Activated CD8-positive, alpha-beta T cell treated with anti-CD3 and anti-CD28 coated beads for 36 hours (primary cell): ENCODE measurements around the gene PGRMC2. TPM values are rescaled to one million over a fixed set of nuclear protein-coding genes. Genes with fewer than 3 reads are reported as not detected.

Experiments
- ATAC-seq: fragments of 200-7000 bp; cut with Tn5 transposase; one replicate; pipeline ENCODE4 v1.10.0; 2021; ENCODE audit warnings: mild to moderate bottlenecking, moderate library complexity
- CTCF ChIA-PET: fragments of 350-600 bp; sonication (Branson Sonifier 250); formaldehyde crosslinking; loops from one replicate; lab custom pipeline; 2021; ENCODE audit warnings: antibody characterized with exemption; lab: Charles Lee
- POLR2A ChIA-PET: fragments of 350-600 bp; sonication (Branson Sonifier 250); formaldehyde crosslinking; loops from one replicate; lab custom pipeline; 2021; ENCODE audit warnings: antibody characterized with exemption; lab: Charles Lee
- DNase-seq: peaks from one replicate; pipeline ENCODE4 v3.0.0-alpha.2; 2020
- H3K27ac Mint-ChIP-seq: one replicate; pipeline ENCODE4 v1.8.0; 2021; ENCODE audit warnings: mild to moderate bottlenecking, mixed read lengths
- H3K27me3 Mint-ChIP-seq: one replicate; pipeline ENCODE4 v1.8.0; 2021; ENCODE audit warnings: mixed read lengths
- H3K36me3 Mint-ChIP-seq: one replicate; pipeline ENCODE4 v1.8.0; 2021; ENCODE audit warnings: low read depth, mixed read lengths
- H3K4me1 Mint-ChIP-seq: one replicate; pipeline ENCODE4 v1.8.0; 2021; ENCODE audit warnings: low read depth, mixed read lengths
- H3K4me3 Mint-ChIP-seq: one replicate; pipeline ENCODE4 v1.8.0; 2021; ENCODE audit warnings: mild to moderate bottlenecking, moderate library complexity, mixed read lengths
- H3K9me3 Mint-ChIP-seq: one replicate; pipeline ENCODE4 v1.8.0; 2021; ENCODE audit warnings: mixed read lengths
- CTCF ChIP-seq: fragments of 200-600 bp; IDR thresholded peaks from one replicate; pipeline ENCODE4 v1.8.0; 2022; ENCODE audit warnings: antibody characterized with exemption, mild to moderate bottlenecking
- intact Hi-C: fragments of 100-400 bp; cut with micrococcal nuclease; formaldehyde crosslinking; loops from one replicate; pipeline ENCODE4 v1.10.0; 2022
- total RNA-seq, 2 experiments: library from RNA; stranded (reverse); gene quantifications; one replicate each; pipeline ENCODE4 v1.2.3, GENCODE V29; 2021

PGRMC2 gene
- total RNA-seq, 2 experiments from 2014 or later: 51.2 to 53.5 TPM

GRCh38 chr4:128232719-128233118 lies 54.9 kb downstream of the PGRMC2 start:
- Mint-ChIP-seq H3K4me3 (no peak overlapping the region), H3K27ac (no peak overlapping the region), H3K27me3 (peaks cover 3% of the 10 kb centered on the region), H3K36me3 (no peaks in the 10 kb centered on the region), H3K9me3 (no peaks in the 10 kb centered on the region), H3K4me1 (no peaks in the 10 kb centered on the region)
- intact Hi-C loops: no loop called here
- no peak for TF ChIP-seq CTCF
- ATAC-seq (no peak), DNase-seq (no peak)
- ChIA-PET POLR2A (no interaction called here), CTCF (interaction anchor here (1.4 kb wide), 1 partner anchor 10 kb away, joined by 3 read pairs; no protein-coding TSS in a partner anchor)

- no peak for ATAC-seq
- POLR2A ChIA-PET: no interaction called here
- H3K9me3 Mint-ChIP-seq: no peaks in the 10 kb centered on the region
- intact Hi-C loops: no loop called here
- CTCF ChIA-PET: no interaction called here
- no peaks in the 10 kb centered on the region for H3K27me3 Mint-ChIP-seq
- DNase-seq: no peak
- no peak overlapping the region for H3K4me3 Mint-ChIP-seq
- no peak overlapping the region for H3K27ac Mint-ChIP-seq
- H3K4me1 Mint-ChIP-seq: no peaks in the 10 kb centered on the region
- no peaks in the 10 kb centered on the region for H3K36me3 Mint-ChIP-seq
- no peak for TF ChIP-seq CTCF
Observed at GRCh38 chr4:128228845-128229795, 58.5 kb downstream of the PGRMC2 start.

- Mint-ChIP-seq H3K27ac (no peak overlapping the region), H3K36me3 (no peaks in the 10 kb centered on the region), H3K4me3 (no peak overlapping the region), H3K27me3 (no peaks in the 10 kb centered on the region), H3K4me1 (no peaks in the 10 kb centered on the region), H3K9me3 (no peaks in the 10 kb centered on the region)
- CTCF ChIA-PET: interaction anchor here (0.6 kb wide), 1 partner anchor 37 kb away, joined by 3 read pairs; no protein-coding TSS in a partner anchor
- POLR2A ChIA-PET: no interaction called here
- intact Hi-C loops: no loop called here
- no peak for DNase-seq
- TF ChIP-seq CTCF: no peak
- ATAC-seq: no peak
Observed at GRCh38 chr4:128227991-128228571, 59.5 kb downstream of the PGRMC2 start.

GRCh38 chr4:128225148-128225547 lies 62.5 kb downstream of the PGRMC2 start:
- Mint-ChIP-seq H3K9me3 (no peaks in the 10 kb centered on the region), H3K4me3 (no peak overlapping the region), H3K36me3 (no peaks in the 10 kb centered on the region), H3K27me3 (no peaks in the 10 kb centered on the region), H3K4me1 (no peaks in the 10 kb centered on the region), H3K27ac (no peak overlapping the region)
- ChIA-PET POLR2A (no interaction called here), CTCF (interaction anchor here (1.2 to 1.9 kb wide), 2 partner anchors 28 to 34 kb away, joined by 5 read pairs; no protein-coding TSS in a partner anchor)
- no peak for DNase-seq
- no peak for ATAC-seq
- intact Hi-C loops: no loop called here
- no peak for TF ChIP-seq CTCF

- POLR2A ChIA-PET: no interaction called here
- intact Hi-C loops: no loop called here
- H3K9me3 Mint-ChIP-seq: no peaks in the 10 kb centered on the region
- no peak overlapping the region for H3K4me3 Mint-ChIP-seq
- no peak for TF ChIP-seq CTCF
- H3K36me3 Mint-ChIP-seq: no peaks in the 10 kb centered on the region
- H3K27me3 Mint-ChIP-seq: no peaks in the 10 kb centered on the region
- no peak for ATAC-seq
- CTCF ChIA-PET: no interaction called here
- DNase-seq: no peak
- no peak overlapping the region for H3K27ac Mint-ChIP-seq
- H3K4me1 Mint-ChIP-seq: no peaks in the 10 kb centered on the region
Observed at GRCh38 chr4:128221586-128221985, 66.0 kb downstream of the PGRMC2 start.
